Suprapubic skin (tissue), 4 donors: ENCODE data around the gene OGT. TPM values are rescaled to one million over a fixed set of nuclear protein-coding genes. Genes with fewer than 3 reads are reported as not detected.
"Not testable (repeated sequence)": the region's sequence is repeated elsewhere in the genome, so short reads cannot be mapped to it uniquely, and the experiment has no call there.

ENCODE experiments used
- DNase-seq, 2 donors: peaks; one replicate each; pipeline ENCODE4 v3.0.0-alpha.2; 2019; ENCODE audit warnings: low spot score in 2 of 2
- H3K27ac ChIP-seq: fragments of 200-600 bp; sonication (generic); one replicate; pipeline ENCODE4 v1.5.1; 2019
- H3K27me3 ChIP-seq: fragments of 200-600 bp; sonication (generic); one replicate; pipeline ENCODE4 v1.5.1; 2019
- H3K36me3 ChIP-seq: fragments of 200-600 bp; sonication (generic); one replicate; pipeline ENCODE4 v1.5.1; 2019
- H3K4me1 ChIP-seq: fragments of 200-600 bp; sonication (generic); one replicate; pipeline ENCODE4 v1.5.1; 2019
- H3K4me3 ChIP-seq: fragments of 200-600 bp; sonication (generic); one replicate; pipeline ENCODE4 v1.5.1; 2019; ENCODE audit warnings: mild to moderate bottlenecking
- H3K9me3 ChIP-seq: fragments of 200-600 bp; sonication (generic); one replicate; pipeline ENCODE4 v1.5.1; 2019
- CTCF ChIP-seq, 2 donors: fragments of 200-600 bp in 1 of 2; fragments of 450-650 bp in 1 of 2; sonication (generic) in 1 of 2; IDR thresholded peaks; one replicate each; pipeline ENCODE4 v1.5.1; 2016 to 2019; ENCODE audit warnings: antibody characterized with exemption in 2 of 2, mild to moderate bottlenecking in 1 of 2, moderate library complexity in 1 of 2
- EP300 ChIP-seq: sonication (generic); formaldehyde crosslinking; IDR thresholded peaks from one replicate; pipeline ENCODE4 v1.6.1; 2017; ENCODE audit warnings: antibody characterized with exemption
- POLR2A ChIP-seq, 2 donors: fragments of 450-650 bp; IDR thresholded peaks; one replicate each; pipeline ENCODE4 v1.6.1; 2017; ENCODE audit warnings: antibody characterized with exemption in 2 of 2, mild to moderate bottlenecking in 2 of 2, moderate library complexity in 2 of 2
- POLR2AphosphoS5 ChIP-seq, 3 donors: sonication (generic); formaldehyde crosslinking; IDR thresholded peaks; one replicate each; pipeline ENCODE4 v1.6.1; 2017; ENCODE audit warnings: antibody characterized with exemption in 3 of 3
- WGBS: methylation state at CpG from one replicate; pipeline ENCODE4 v1.1.5; 2018; 5-methylcytosine and 5-hydroxymethylcytosine counted together
- total RNA-seq, 4 donors: library from RNA; depleted of rRNA; stranded (reverse); fragments of >200 nt; gene quantifications; one replicate each; pipeline ENCODE4 v1.1.0, GENCODE V29; 2016

The OGT gene
- total RNA-seq, 4 donors from 2014 or later, result 133 to 450 (median 159) TPM

DNA sequence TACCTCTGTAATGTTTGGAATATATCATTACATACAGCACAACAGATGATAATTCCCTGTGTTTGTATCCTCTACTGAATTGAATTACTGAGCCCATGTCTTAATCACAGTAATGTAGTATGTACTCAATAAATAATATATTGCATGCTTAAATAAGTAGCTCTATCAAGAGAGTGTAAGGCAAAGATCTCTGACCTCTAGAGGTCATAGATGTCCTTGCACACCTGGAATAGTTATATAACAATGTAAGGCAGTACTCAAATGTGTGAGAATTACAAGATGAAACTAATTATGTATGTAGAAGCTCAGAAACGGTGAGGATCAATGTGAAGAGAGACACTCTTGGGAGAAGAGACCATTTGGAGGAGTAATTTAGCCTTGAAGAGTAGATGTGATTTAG is 31.0 kb downstream of the OGT start:
- H3K4me1 ChIP-seq, result no peaks in the 10 kb centered on the region
- TF ChIP-seq CTCF (IDR thresholded peaks at IDR 0.05) (no peak), POLR2A (IDR thresholded peaks at IDR 0.05) (no peak), POLR2AphosphoS5 (IDR thresholded peaks at IDR 0.05) (no peak), EP300 (no peak)
- H3K4me3 ChIP-seq, result no peak overlapping the region
- peaks cover 83% of the 10 kb centered on the region for H3K36me3 ChIP-seq
- WGBS, result 57% methylated on average over 1 of the region's 1 CpG
- no peaks in the 10 kb centered on the region for H3K9me3 ChIP-seq
- H3K27me3 ChIP-seq, result no peaks in the 10 kb centered on the region
- no peak for DNase-seq
- H3K27ac ChIP-seq, result no peak overlapping the region

GRCh38 chrX:71565474-71566041 is 32.7 kb downstream of the OGT start:
- H3K27ac ChIP-seq, result no peak overlapping the region
- H3K9me3 ChIP-seq, result no peaks in the 10 kb centered on the region
- TF ChIP-seq CTCF (IDR thresholded peaks at IDR 0.05) (no peak), EP300 (no peak), POLR2AphosphoS5 (IDR thresholded peaks at IDR 0.05) (no peak), POLR2A (IDR thresholded peaks at IDR 0.05) (no peak)
- H3K4me3 ChIP-seq, result no peak overlapping the region
- WGBS, result 64% methylated on average over 9 of the region's 9 CpGs
- H3K36me3 ChIP-seq, result peaks cover 87% of the 10 kb centered on the region
- DNase-seq, result no peak
- no peaks in the 10 kb centered on the region for H3K27me3 ChIP-seq
- no peaks in the 10 kb centered on the region for H3K4me1 ChIP-seq

- not testable (repeated sequence) for H3K9me3 ChIP-seq, H3K27me3 ChIP-seq, H3K27ac ChIP-seq, H3K4me1 ChIP-seq, H3K4me3 ChIP-seq, DNase-seq
- WGBS, result 90% methylated on average over 8 of the region's 8 CpGs
- peaks cover 72% of the 10 kb centered on the region for H3K36me3 ChIP-seq
Measured at GRCh38 chrX:71571390-71571789, 38.5 kb downstream of the OGT start.

- DNase-seq, result no peak
- no peaks in the 10 kb centered on the region for H3K27me3 ChIP-seq
- TF ChIP-seq POLR2A (IDR thresholded peaks at IDR 0.05) (no peak), CTCF (IDR thresholded peaks at IDR 0.05) (no peak), EP300 (no peak), POLR2AphosphoS5 (IDR thresholded peaks at IDR 0.05) (no peak)
- peaks cover 56% of the 10 kb centered on the region for H3K36me3 ChIP-seq
- no peaks in the 10 kb centered on the region for H3K9me3 ChIP-seq
- H3K4me3 ChIP-seq, result no peak overlapping the region
- H3K27ac ChIP-seq, result no peak overlapping the region
- H3K4me1 ChIP-seq, result no peaks in the 10 kb centered on the region
- WGBS, result 62% methylated on average over 2 of the region's 2 CpGs
Measured at GRCh38 chrX:71573590-71573989, 40.7 kb downstream of the OGT start.

DNA sequence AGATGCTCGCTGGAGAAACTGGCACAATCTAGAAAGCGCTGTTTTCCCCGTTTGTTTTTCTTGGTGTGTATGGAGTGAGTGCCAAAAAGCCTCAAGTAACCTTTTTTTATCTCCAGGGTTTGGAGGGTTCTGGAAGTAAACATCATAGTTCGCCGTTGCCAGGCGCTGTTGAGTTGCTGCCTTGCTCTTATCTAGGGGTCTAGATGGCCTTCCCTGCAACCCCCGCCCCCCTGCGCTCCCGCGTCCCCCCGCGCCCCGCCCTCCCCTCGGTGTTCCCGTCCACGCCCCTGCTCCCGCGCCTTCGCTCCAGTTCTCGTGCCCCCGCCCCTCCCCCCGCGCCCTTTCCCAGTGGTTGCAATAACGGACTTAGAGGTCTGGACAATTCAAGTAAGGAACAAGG is 44.8 kb downstream of the OGT start:
- Histone ChIP-seq H3K27me3 (no peaks in the 10 kb centered on the region), H3K4me1 (no peaks in the 10 kb centered on the region), H3K36me3 (peaks cover 24% of the 10 kb centered on the region), H3K9me3 (no peaks in the 10 kb centered on the region), H3K4me3 (no peak overlapping the region), H3K27ac (no peak overlapping the region)
- DNase-seq, result no peak
- WGBS, result 87% methylated on average over 24 of the region's 24 CpGs
- TF ChIP-seq POLR2A (IDR thresholded peaks at IDR 0.05) (no peak), CTCF (IDR thresholded peaks at IDR 0.05) (no peak)
